Esophagus muscularis mucosa (tissue), 3 donors: Measurements from ENCODE around the gene SLC9A4.

ENCODE experiments used
- POLR2AphosphoS5 ChIP-seq, 2 donors: sonication (generic); formaldehyde crosslinking; IDR thresholded peaks; one replicate each; pipeline ENCODE4 v1.6.1; 2017; ENCODE audit warnings: antibody characterized with exemption in 2 of 2
- TF ChIP-seq, protein P1 (sequence below), 3 experiments: fragments of 200-600 bp in 2 of 3; fragments of 450-650 bp in 1 of 3; sonication (generic) in 2 of 3; IDR thresholded peaks; one replicate each; pipeline ENCODE4 v1.5.1; 2017 to 2019; ENCODE audit warnings: antibody characterized with exemption in 3 of 3, mild to moderate bottlenecking in 2 of 3, moderate library complexity in 1 of 3

DNA sequence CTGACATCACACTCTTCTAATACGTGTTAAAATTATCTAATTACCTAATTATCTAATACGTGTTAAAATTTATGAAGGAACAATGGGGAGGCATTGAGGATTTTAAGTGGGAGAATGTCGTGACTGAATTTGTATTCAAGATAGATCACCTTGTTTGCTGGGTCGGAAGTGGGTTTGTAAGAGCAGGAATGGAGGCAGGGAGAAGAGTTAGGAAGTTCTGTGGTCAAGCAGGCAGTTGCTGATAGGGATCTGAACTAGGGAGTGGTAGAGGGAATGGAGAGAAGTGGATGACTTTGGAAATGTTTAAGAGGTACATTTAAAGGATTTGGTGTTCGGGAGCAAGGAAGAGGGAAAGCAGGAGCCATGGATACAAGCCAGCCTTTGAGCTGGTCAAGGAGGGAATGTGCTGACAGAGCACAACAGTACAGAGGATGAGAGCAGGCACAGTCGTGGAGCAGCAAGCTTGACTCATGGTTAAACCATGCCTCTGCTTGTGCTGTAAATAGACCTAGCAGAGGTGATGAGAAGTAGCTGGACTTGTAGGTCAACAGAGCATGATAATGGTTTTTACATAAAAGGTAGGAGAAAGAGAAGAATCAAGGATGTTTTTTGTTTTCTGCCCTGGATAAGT, 33.8 kb upstream of the SLC9A4 start:
- TF ChIP-seq, protein P1, sequence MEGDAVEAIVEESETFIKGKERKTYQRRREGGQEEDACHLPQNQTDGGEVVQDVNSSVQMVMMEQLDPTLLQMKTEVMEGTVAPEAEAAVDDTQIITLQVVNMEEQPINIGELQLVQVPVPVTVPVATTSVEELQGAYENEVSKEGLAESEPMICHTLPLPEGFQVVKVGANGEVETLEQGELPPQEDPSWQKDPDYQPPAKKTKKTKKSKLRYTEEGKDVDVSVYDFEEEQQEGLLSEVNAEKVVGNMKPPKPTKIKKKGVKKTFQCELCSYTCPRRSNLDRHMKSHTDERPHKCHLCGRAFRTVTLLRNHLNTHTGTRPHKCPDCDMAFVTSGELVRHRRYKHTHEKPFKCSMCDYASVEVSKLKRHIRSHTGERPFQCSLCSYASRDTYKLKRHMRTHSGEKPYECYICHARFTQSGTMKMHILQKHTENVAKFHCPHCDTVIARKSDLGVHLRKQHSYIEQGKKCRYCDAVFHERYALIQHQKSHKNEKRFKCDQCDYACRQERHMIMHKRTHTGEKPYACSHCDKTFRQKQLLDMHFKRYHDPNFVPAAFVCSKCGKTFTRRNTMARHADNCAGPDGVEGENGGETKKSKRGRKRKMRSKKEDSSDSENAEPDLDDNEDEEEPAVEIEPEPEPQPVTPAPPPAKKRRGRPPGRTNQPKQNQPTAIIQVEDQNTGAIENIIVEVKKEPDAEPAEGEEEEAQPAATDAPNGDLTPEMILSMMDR (IDR thresholded peaks at IDR 0.05), result no peak
- no peak for TF ChIP-seq POLR2AphosphoS5 (IDR thresholded peaks at IDR 0.05)
